K562 (cell line): ENCODE measurements around the gene ADNP2. TPM values are rescaled to one million over a fixed set of nuclear protein-coding genes. Genes with fewer than 3 reads are reported as not detected.
"Not testable (repeated sequence)": the region's sequence is repeated elsewhere in the genome, so short reads cannot be mapped to it uniquely, and the experiment has no call there.

Experiments used
- ATAC-seq: fragments of 200-7000 bp; cut with Tn5 transposase; 3 replicates; pipeline ENCODE4 v1.9.1; 2020; ENCODE audit warnings: moderate library complexity
- BruUV-seq: library from RNA; stranded (reverse); fragments of 400-500 nt; replicated peaks from 2 replicates; lab custom pipeline; 2021; lab: Mats Ljungman, UMichigan
- CTCF ChIA-PET: fragments of 300-600 bp; formaldehyde crosslinking; extraction: SDS; loops from one replicate; lab custom pipeline; 2021; ENCODE audit warnings: low intra/inter-chr PET ratio; lab: Yijun Ruan, JAX
- POLR2A ChIA-PET: fragments of 300-600, 350-650 bp; sonication (Branson Sonifier 250); formaldehyde crosslinking; extraction: SDS; loops from one replicate; lab custom pipeline; 2021; ENCODE audit warnings: antibody characterized with exemption, inconsistent platforms; lab: Yijun Ruan, JAX
- DNase-seq, 4 experiments: peaks; one replicate each; pipeline versions ENCODE4 v3.0.0 to v3.0.0-alpha.2; 2011 to 2018; ENCODE audit warnings: low spot score in 3 of 4, mixed read lengths in 3 of 4; ENCODE audit errors: extremely low read depth in 1 of 4
- FAIRE-seq: peaks from 2 replicates; lab custom pipeline; 2011; peaks lifted over from hg19 to GRCh38; lab: Jason Lieb, UNC
- H2AFZ ChIP-seq: 2 replicates; pipeline ENCODE4 v1.6.0; 2011; ENCODE audit warnings: low read depth, low read length, control low read depth, inconsistent platforms
- H3K27ac ChIP-seq: fragments of 200-600 bp; 3 replicates; pipeline ENCODE4 v1.8.0; 2011; ENCODE audit warnings: low read depth, mild to moderate bottlenecking, control low read depth, inconsistent platforms, low read length, moderate library complexity, mixed read lengths; ENCODE audit errors: extremely low read depth
- H3K27me3 ChIP-seq, 2 experiments: fragments of 300-600 bp in 1 of 2; 2 replicates in 1 of 2; 3 replicates in 1 of 2; pipeline versions ENCODE4 v1.6.0 to v1.8.0; 2011; ENCODE audit warnings: inconsistent platforms in 2 of 2, low read length in 2 of 2, mild to moderate bottlenecking in 1 of 2, mixed read lengths in 1 of 2, moderate library complexity in 1 of 2; ENCODE audit not compliant: control insufficient read depth in 2 of 2, insufficient read depth in 2 of 2
- H3K36me3 ChIP-seq: fragments of 300-600 bp; 3 replicates; pipeline ENCODE4 v1.8.0; 2011; ENCODE audit warnings: mild to moderate bottlenecking, low read length, inconsistent platforms; ENCODE audit not compliant: control insufficient read depth, insufficient read depth
- H3K4me1 ChIP-seq, 2 experiments: fragments of 200-600 bp in 1 of 2; replicated peaks in 1 of 2; 2 replicates in 1 of 2; 3 replicates in 1 of 2; pipeline versions ENCODE4 v1.5.1 to v1.8.0; 2011; ENCODE audit warnings: inconsistent platforms in 2 of 2, low read length in 2 of 2, mild to moderate bottlenecking in 1 of 2, mixed read lengths in 1 of 2, moderate library complexity in 1 of 2; ENCODE audit not compliant: control insufficient read depth in 2 of 2, insufficient read depth in 2 of 2
- H3K4me2 ChIP-seq: 2 replicates; pipeline ENCODE4 v1.6.1; 2011; ENCODE audit warnings: low read length, control low read depth, inconsistent platforms, mixed read lengths; ENCODE audit not compliant: insufficient read depth
- H3K4me3 ChIP-seq: fragments of 200-600 bp; sonication (generic), shearing (Covaris generic); 2 replicates; pipeline ENCODE4 v1.5.1; 2016; ENCODE audit warnings: control low read depth, inconsistent platforms
- H3K79me2 ChIP-seq: fragments of 200-600 bp; 3 replicates; pipeline ENCODE4 v1.8.0; 2011; ENCODE audit warnings: low read length, inconsistent platforms; ENCODE audit not compliant: control insufficient read depth, insufficient read depth
- H3K9ac ChIP-seq, 2 experiments: 2 replicates each; pipeline versions ENCODE4 v1.6.0 to v1.6.1; 2011; ENCODE audit warnings: low read depth in 2 of 2, low read length in 2 of 2, control low read depth in 1 of 2, inconsistent platforms in 1 of 2, mild to moderate bottlenecking in 1 of 2, mixed read lengths in 1 of 2; ENCODE audit not compliant: insufficient read depth in 1 of 2
- H3K9me1 ChIP-seq: one replicate; pipeline ENCODE4 v1.6.0; 2011; ENCODE audit warnings: inconsistent platforms, mild to moderate bottlenecking, low read length, moderate library complexity; ENCODE audit not compliant: control insufficient read depth, insufficient read depth
- H3K9me3 ChIP-seq: replicated peaks from 2 replicates; pipeline ENCODE4 v1.5.1; 2011; ENCODE audit warnings: low read depth, low read length, inconsistent platforms; ENCODE audit not compliant: control insufficient read depth, insufficient read depth
- H4K20me1 ChIP-seq: replicated peaks from 2 replicates; pipeline ENCODE4 v1.6.1; 2011; ENCODE audit warnings: low read length, inconsistent platforms, mixed read lengths; ENCODE audit not compliant: control insufficient read depth, insufficient read depth
- L3MBTL2 ChIP-seq: fragments of 450-650 bp; IDR thresholded peaks from 2 replicates; pipeline ENCODE4 v1.6.1; 2016; ENCODE audit warnings: mild to moderate bottlenecking, moderate library complexity
- NR2C2 ChIP-seq, 2 experiments: fragments of 200-800 bp in 1 of 2; sonication (Bioruptor generic) in 1 of 2; sonication (generic) in 1 of 2; formaldehyde crosslinking in 1 of 2; IDR thresholded peaks; 2 replicates each; pipeline versions ENCODE4 v1.6.1 to v1.8.0; 2016 to 2022; ENCODE audit warnings: mild to moderate bottlenecking in 1 of 2, missing compliant biosample characterization in 1 of 2, missing genetic modification characterization in 1 of 2, missing genetic modification reagents in 1 of 2
- SMARCE1 ChIP-seq: fragments of 450-650 bp; IDR thresholded peaks from 2 replicates; pipeline ENCODE4 v1.7.1; 2016; ENCODE audit warnings: mild to moderate bottlenecking
- SOX6 ChIP-seq: fragments of 450-650 bp; IDR thresholded peaks from 2 replicates; pipeline ENCODE4 v1.6.1; 2014; ENCODE audit warnings: mild to moderate bottlenecking
- TRIM24 ChIP-seq, 2 experiments: fragments of 450-650 bp; IDR thresholded peaks; 2 replicates each; pipeline ENCODE4 v1.6.1; 2016
- ZNF280B ChIP-seq: fragments of 250-450 bp; sonication (Bioruptor Pico); IDR thresholded peaks from 2 replicates; pipeline ENCODE4 v1.5.1; 2021; ENCODE audit warnings: mild to moderate bottlenecking
- WGBS: fragments of 100-300 bp; shearing (Covaris generic); methylation state at CpG from one replicate; pipeline ENCODE4 v1.1.6; 2016; ENCODE audit warnings: low coverage, mixed read lengths; ENCODE audit not compliant: insufficient coverage; ENCODE audit errors: missing lambda C conversion rate; 5-methylcytosine and 5-hydroxymethylcytosine counted together
- in situ Hi-C: fragments of 300-500 bp; cut with MboI; formaldehyde crosslinking; loops from 4 replicates; pipeline ENCODE4 v1.15.0; 2018; ENCODE audit warnings: inconsistent platforms, mixed read lengths
- intact Hi-C: fragments of 100-400 bp; cut with micrococcal nuclease; formaldehyde crosslinking; loops from 2 replicates; pipeline ENCODE4 v1.14.2; 2022
- polyA plus RNA-seq, 8 experiments: library from polyadenylated mRNA; depleted of rRNA in 4 of 8; stranded (reverse) in 5 of 8; unstranded in 3 of 8; fragments of >200 nt; fragmentation: Nextera tagmentation in 2 of 8; fragmentation: Illumina TruSeq in 1 of 8; extraction: Ambion mirVana in 2 of 8; extraction: Trizol in 1 of 8; gene quantifications; 2 replicates each; pipeline versions ENCODE4 v1.2.1 to v1.2.3, GENCODE V29; 2011 to 2014; ENCODE audit warnings: inconsistent platforms in 1 of 8, missing spikeins in 1 of 8
- total RNA-seq, 7 experiments: library from RNA; depleted of rRNA in 6 of 7; stranded (reverse); fragments of >200 nt in 6 of 7; fragmentation: Illumina TruSeq in 2 of 7; extraction: Trizol in 2 of 7; gene quantifications; 2 replicates each; pipeline versions ENCODE4 v1.2.1 to v1.2.3, GENCODE V29; 2011 to 2021; ENCODE audit warnings: low replicate concordance in 1 of 7

Gene ADNP2
- total and polyA plus RNA-seq, 9 of the 15 experiments (the other 6 are each of a cell fraction or from before 2014, with no cell fraction given), result 5.8 to 24.3 (median 16.0) TPM

- intact Hi-C loops; POLR2A ChIA-PET; BruUV-seq; H3K79me2 ChIP-seq; H4K20me1 ChIP-seq; H2AFZ ChIP-seq; FAIRE-seq; H3K4me2 ChIP-seq; H3K4me3 ChIP-seq; DNase-seq; ATAC-seq; H3K4me1 ChIP-seq; H3K27ac ChIP-seq; TF ChIP-seq NR2C2 (CRISPR knock-in tag; IDR thresholded peaks at IDR 0.05): not testable (repeated sequence)
- H3K27me3 ChIP-seq, result peaks cover 0 to 26% of the 10 kb centered on the region in 2 experiments; a peak in 3 of 5 replicates
- 4% methylated on average over 9 of the region's 9 CpGs for WGBS
- TF ChIP-seq L3MBTL2 (peak; percentile 62), NR2C2 (tag; IDR thresholded peaks at IDR 0.05) (0 out of 2 replicates have a peak, but pooled peaks have one; percentile 23), SOX6 (peak; percentile 64; the same call in 1 of the 2 replicates), TRIM24 (IDR thresholded peaks at IDR 0.05) (peak in 1 of 2 experiments; percentile 28; a peak in 1 of 4 replicates), ZNF280B (0 out of 2 replicates have a peak, but pooled peaks have one; percentile 61), SMARCE1 (peak; percentile 35; the same call in 1 of the 2 replicates)
- TF ChIP-seq, all 486 proteins: peak for 6; not testable (repeated sequence) for 480
- H3K9me3 ChIP-seq, in situ Hi-C loops, H3K9me1 ChIP-seq, H3K9ac ChIP-seq, H3K36me3 ChIP-seq, CTCF ChIA-PET: not testable (repeated sequence)
Observed at GRCh38 chr18:80164727-80165355, 55.8 kb downstream of the ADNP2 start.
